Measurements from ENCODE around the gene DISP3.

The DISP3 gene

GRCh38 chr1:11478571-11479374 is at the start of gene DISP3:
TSS of gene DISP3 (plus strand) at chr1:11479155. CDS start at chr1:11500993, 21,838 bp downstream.
- DNase-seq = peak; percentile 53

- DNase-seq = no peak
These were observed 49.7 kb upstream of the DISP3 start for GRCh38 chr1:11429226-11429625.

- DNase-seq = no peak
These were observed 49.0 kb upstream of the DISP3 start for GRCh38 chr1:11429935-11430334.

- DNase-seq = no peak
These were observed 46.9 kb upstream of the DISP3 start for GRCh38 chr1:11431941-11432507.

- no peak for DNase-seq
These were observed 46.4 kb upstream of the DISP3 start for GRCh38 chr1:11432526-11432925.

- DNase-seq = no peak
These were observed 44.5 kb upstream of the DISP3 start for GRCh38 chr1:11434501-11434900.

- DNase-seq = no peak
These were observed 44.0 kb upstream of the DISP3 start for GRCh38 chr1:11434926-11435325.

- no peak for DNase-seq
These were observed 40.0 kb upstream of the DISP3 start for GRCh38 chr1:11438996-11439395.

GRCh38 chr1:11441211-11441952 is 37.6 kb upstream of the DISP3 start:
- DNase-seq = no peak

GRCh38 chr1:11443043-11443442 is 35.9 kb upstream of the DISP3 start:
- no peak for DNase-seq

GRCh38 chr1:11443961-11444658 is 34.8 kb upstream of the DISP3 start:
- DNase-seq = no peak

GRCh38 chr1:11444907-11445306 is 34.0 kb upstream of the DISP3 start:
- no peak for DNase-seq

GRCh38 chr1:11447903-11448302 is 31.1 kb upstream of the DISP3 start:
- no peak for DNase-seq

- DNase-seq = no peak
These were observed 30.4 kb upstream of the DISP3 start for GRCh38 chr1:11448373-11449099.

GRCh38 chr1:11449100-11449403 is 29.9 kb upstream of the DISP3 start:
- DNase-seq = no peak

GRCh38 chr1:11450310-11450709 is 28.6 kb upstream of the DISP3 start:
- DNase-seq = no peak

- no peak for DNase-seq
These were observed 25.0 kb upstream of the DISP3 start for GRCh38 chr1:11453742-11454491.

- DNase-seq = no peak
These were observed 22.9 kb upstream of the DISP3 start for GRCh38 chr1:11455967-11456570.

GRCh38 chr1:11456965-11457364 is 22.0 kb upstream of the DISP3 start:
- DNase-seq = no peak

- DNase-seq = no peak
These were observed 20.1 kb upstream of the DISP3 start for GRCh38 chr1:11458811-11459275.

GRCh38 chr1:11461531-11462137 is 17.3 kb upstream of the DISP3 start:
- no peak for DNase-seq

Measured in CD4-positive, alpha-beta T cell treated with Interferon gamma for 1 hour (primary cell).